ENCODE measurements around the gene HARBI1.
"Not testable (repeated sequence)": the region's sequence is repeated elsewhere in the genome, so short reads cannot be mapped to it uniquely, and the experiment has no call there.

Gene HARBI1

DNA sequence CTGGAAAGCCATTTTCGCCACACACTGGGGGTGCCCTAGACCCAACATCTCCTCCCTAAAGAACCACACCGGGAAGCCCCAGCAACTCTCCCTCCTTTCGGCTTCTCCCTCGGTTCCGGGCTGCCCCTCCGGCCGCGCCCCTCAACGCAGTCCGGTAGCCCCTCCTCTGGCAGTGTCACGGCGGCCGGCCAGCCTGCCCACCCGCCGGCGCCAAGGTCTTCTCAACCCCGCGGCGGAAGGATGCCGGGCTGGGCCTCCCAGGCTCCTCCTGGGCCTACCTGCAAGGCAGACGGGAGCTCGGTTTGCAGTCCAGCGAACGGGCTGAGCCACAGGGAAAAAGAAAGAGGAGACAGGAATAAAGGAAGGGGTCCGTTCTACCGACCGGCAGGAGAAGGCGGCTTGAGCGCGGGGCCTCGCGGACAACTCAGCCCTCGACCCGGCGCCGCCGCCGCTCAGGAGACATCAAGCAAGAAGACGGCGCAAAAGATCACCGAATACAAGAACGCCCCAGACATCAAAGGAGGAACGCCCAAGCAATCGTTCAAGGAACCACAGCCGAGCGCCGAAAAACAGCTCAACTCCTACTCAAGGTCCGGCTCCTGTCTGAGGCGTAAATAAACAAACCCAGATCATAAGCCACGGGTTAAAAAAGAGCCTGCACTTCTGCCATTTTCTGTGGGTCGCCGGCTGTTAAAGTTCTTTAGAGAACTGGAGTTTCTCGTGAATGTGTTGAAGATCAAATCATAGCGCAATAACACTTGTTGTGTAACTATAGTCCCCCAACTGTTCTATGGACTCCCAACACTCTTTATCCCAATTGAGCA is 23.3 kb downstream of the HARBI1 start, which contains the start of gene AMBRA1:
AMBRA1 (minus strand) TSS at position 474 of the 824 bp plus-strand sequence. CDS start 45,643 bp downstream, outside the sequence.
- Histone ChIP-seq H3K4me1 (ENCODE audit: control extremely low read depth in 1 of 4, control insufficient read depth in 4 of 4, insufficient read depth in 4 of 4, low read length in 3 of 4) (peaks cover 4 to 32% (median 26%) of the 10 kb centered on the region in 4 experiments), H3K27me3 (replicated peaks in 2 of 5; ENCODE audit: control insufficient read depth in 4 of 5, insufficient read depth in 5 of 5, low read length in 4 of 5) (no peaks in the 10 kb centered on the region), H3K9me3 (ENCODE audit: control extremely low read depth in 1 of 5, control insufficient read depth in 4 of 5, insufficient read depth in 2 of 5, low read depth in 1 of 5, low read length in 4 of 5) (no peaks in the 10 kb centered on the region), H3K4me3 (ENCODE audit: control insufficient read depth in 1 of 7, extremely low read depth in 1 of 7, insufficient read depth in 4 of 7, low read depth in 2 of 7, low read length in 6 of 7) (peak within 1 kb of the TSS; percentile 76 to 93 (median 85)), H3K36me3 (ENCODE audit: control insufficient read depth in 4 of 4, insufficient read depth in 4 of 4, low read length in 3 of 4) (no peaks in the 10 kb centered on the region), H3K27ac (ENCODE audit: insufficient read depth in 1 of 2, low read depth in 1 of 2, low read length in 2 of 2, poor library complexity in 1 of 2, severe bottlenecking in 2 of 2) (peak within 1 kb of the TSS; percentile 64 to 89)
- 2% methylated on average over 46 of the region's 54 CpGs for WGBS (ENCODE audit: insufficient coverage)
- POLR2A ChIA-PET = interaction anchor here (0.6 to 1.0 kb wide), 4 partner anchors 22 to 121 kb away, joined by 3 read pairs; partner anchors contain the start of genes ATG13 and HARBI1
- CTCF ChIA-PET = interaction anchor here (0.6 to 1.6 kb wide), 3 partner anchors 12 to 24 kb away, joined by 3 to 6 read pairs (median 5); partner anchors contain the start of genes ATG13 and HARBI1
- DNase-seq = peak; percentile 94 to 97 (median 96)

DNA sequence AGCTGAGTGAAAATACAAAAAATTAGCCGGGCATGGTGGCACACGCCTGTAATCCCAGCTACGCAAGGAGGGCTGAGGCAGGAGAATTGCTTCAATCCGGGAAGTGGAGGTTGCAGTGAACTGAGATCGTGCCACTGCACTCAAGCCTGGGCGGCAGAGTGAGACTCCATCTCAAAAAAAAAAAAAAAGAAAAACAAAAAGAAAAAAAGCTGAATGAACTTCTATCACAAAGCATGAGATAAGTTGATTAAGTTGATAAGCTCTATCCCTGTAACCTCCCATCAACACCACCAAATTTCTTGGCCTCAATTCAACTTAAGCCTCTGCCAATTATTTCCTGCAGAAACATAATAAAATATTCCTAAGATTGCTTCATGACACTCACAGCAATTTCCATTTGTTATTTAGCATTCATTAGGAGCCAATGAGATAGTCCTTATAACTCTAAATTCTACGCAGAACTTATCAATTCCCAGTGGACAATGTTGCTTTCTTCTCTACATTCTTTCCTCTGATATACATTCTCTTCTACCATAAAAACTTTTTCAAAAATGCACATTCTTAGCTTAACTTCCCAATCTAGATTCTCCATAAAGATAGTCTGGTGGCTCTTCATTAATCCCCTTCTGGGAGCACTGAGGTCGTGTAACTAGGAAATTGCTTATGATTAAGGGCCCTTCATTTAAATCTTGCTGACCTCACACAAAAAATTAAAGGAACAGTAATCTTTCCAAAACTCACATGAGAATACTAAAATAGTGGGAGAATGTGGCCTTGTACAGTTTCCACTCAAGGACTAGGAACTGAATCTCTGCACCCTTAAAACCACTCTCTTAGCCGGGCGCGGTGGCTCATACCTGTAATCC is 26.1 kb downstream of the HARBI1 start:
- H3K4me1 ChIP-seq (ENCODE audit: control extremely low read depth in 1 of 4, control insufficient read depth in 4 of 4, insufficient read depth in 4 of 4, low read length in 3 of 4) = peaks cover 4 to 32% (median 26%) of the 10 kb centered on the region in 4 experiments
- peak overlapping the region in 1 of 7 experiments; percentile 13 for H3K4me3 ChIP-seq (ENCODE audit: control insufficient read depth in 1 of 7, extremely low read depth in 1 of 7, insufficient read depth in 4 of 7, low read depth in 2 of 7, low read length in 6 of 7)
- ChIA-PET POLR2A (no interaction called here), CTCF (interaction anchor here (0.7 to 1.6 kb wide), 5 partner anchors 11 to 296 kb away, joined by 3 read pairs; no protein-coding TSS in a partner anchor)
- 97% methylated on average over 9 of the region's 11 CpGs for WGBS (ENCODE audit: insufficient coverage)
- DNase-seq = no peak
- peak overlapping the region in 1 of 2 experiments; percentile 25 for H3K27ac ChIP-seq (ENCODE audit: insufficient read depth in 1 of 2, low read depth in 1 of 2, low read length in 2 of 2, poor library complexity in 1 of 2, severe bottlenecking in 2 of 2)
- no peaks in the 10 kb centered on the region for H3K27me3 ChIP-seq (replicated peaks in 2 of 5; ENCODE audit: control insufficient read depth in 4 of 5, insufficient read depth in 5 of 5, low read length in 4 of 5)
- H3K9me3 ChIP-seq (ENCODE audit: control extremely low read depth in 1 of 5, control insufficient read depth in 4 of 5, insufficient read depth in 2 of 5, low read depth in 1 of 5, low read length in 4 of 5) = no peaks in the 10 kb centered on the region
- H3K36me3 ChIP-seq (ENCODE audit: control insufficient read depth in 4 of 4, insufficient read depth in 4 of 4, low read length in 3 of 4) = no peaks in the 10 kb centered on the region

GRCh38 chr11:46588915-46589314 is 28.1 kb downstream of the HARBI1 start:
- CTCF ChIA-PET = interaction anchor here (1.4 to 1.6 kb wide), 3 partner anchors 9 to 23 kb away, joined by 3 to 5 read pairs (median 3); no protein-coding TSS in a partner anchor

GRCh38 chr11:46588131-46588530 is 28.9 kb downstream of the HARBI1 start:
- peaks cover 4 to 23% (median 18%) of the 10 kb centered on the region in 4 experiments for H3K4me1 ChIP-seq (ENCODE audit: control extremely low read depth in 1 of 4, control insufficient read depth in 4 of 4, insufficient read depth in 4 of 4, low read length in 3 of 4)
- H3K4me3 ChIP-seq (ENCODE audit: control insufficient read depth in 1 of 7, extremely low read depth in 1 of 7, insufficient read depth in 4 of 7, low read depth in 2 of 7, low read length in 6 of 7) = no peak overlapping the region
- ChIA-PET CTCF (interaction anchor here (1.0 to 1.5 kb wide), 3 partner anchors 8 to 29 kb away, joined by 3 to 5 read pairs (median 4); partner anchors contain the start of genes ATG13 and HARBI1), POLR2A (no interaction called here)
- no peaks in the 10 kb centered on the region for H3K9me3 ChIP-seq (ENCODE audit: control extremely low read depth in 1 of 5, control insufficient read depth in 4 of 5, insufficient read depth in 2 of 5, low read depth in 1 of 5, low read length in 4 of 5)
- no peak overlapping the region for H3K27ac ChIP-seq (ENCODE audit: insufficient read depth in 1 of 2, low read depth in 1 of 2, low read length in 2 of 2, poor library complexity in 1 of 2, severe bottlenecking in 2 of 2)
- no peaks in the 10 kb centered on the region for H3K27me3 ChIP-seq (replicated peaks in 2 of 5; ENCODE audit: control insufficient read depth in 4 of 5, insufficient read depth in 5 of 5, low read length in 4 of 5)
- DNase-seq = no peak
- WGBS (ENCODE audit: insufficient coverage) = 100% methylated on average over 2 of the region's 5 CpGs
- H3K36me3 ChIP-seq (ENCODE audit: control insufficient read depth in 4 of 4, insufficient read depth in 4 of 4, low read length in 3 of 4) = no peaks in the 10 kb centered on the region

More at GRCh38 chr11:46588915-46589314, 28.1 kb downstream of the HARBI1 start:
- POLR2A ChIA-PET = interaction anchor here (0.6 kb wide), 1 partner anchor 29 kb away, joined by 3 read pairs; no protein-coding TSS in a partner anchor
- Histone ChIP-seq H3K9me3 (ENCODE audit: control extremely low read depth in 1 of 5, control insufficient read depth in 4 of 5, insufficient read depth in 2 of 5, low read depth in 1 of 5, low read length in 4 of 5) (no peaks in the 10 kb centered on the region), H3K36me3 (ENCODE audit: control insufficient read depth in 4 of 4, insufficient read depth in 4 of 4, low read length in 3 of 4) (no peaks in the 10 kb centered on the region), H3K4me3 (ENCODE audit: control insufficient read depth in 1 of 7, extremely low read depth in 1 of 7, insufficient read depth in 4 of 7, low read depth in 2 of 7, low read length in 6 of 7) (no peak overlapping the region), H3K4me1 (ENCODE audit: control extremely low read depth in 1 of 4, control insufficient read depth in 4 of 4, insufficient read depth in 4 of 4, low read length in 3 of 4) (peaks cover 4 to 27% (median 21%) of the 10 kb centered on the region in 4 experiments), H3K27ac (ENCODE audit: insufficient read depth in 1 of 2, low read depth in 1 of 2, low read length in 2 of 2, poor library complexity in 1 of 2, severe bottlenecking in 2 of 2) (no peak overlapping the region), H3K27me3 (replicated peaks in 2 of 5; ENCODE audit: control insufficient read depth in 4 of 5, insufficient read depth in 5 of 5, low read length in 4 of 5) (no peaks in the 10 kb centered on the region)
- DNase-seq = no peak

DNA sequence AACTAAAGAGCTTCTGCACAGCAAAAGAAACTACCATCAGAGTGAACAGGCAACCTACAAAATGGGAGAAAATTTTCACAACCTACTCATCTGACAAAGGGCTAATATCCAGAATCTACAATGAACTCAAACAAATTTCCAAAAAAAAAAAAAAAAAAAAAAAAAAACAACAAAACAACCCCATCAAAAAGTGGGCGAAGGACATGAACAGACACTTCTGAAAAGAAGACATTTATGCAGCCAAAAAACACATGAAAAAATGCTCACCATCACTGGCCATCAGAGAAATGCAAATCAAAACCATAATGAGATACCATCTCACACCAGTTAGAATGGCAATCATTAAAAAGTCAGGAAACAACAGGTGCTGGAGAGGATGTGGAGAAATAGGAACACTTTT is 33.5 kb downstream of the HARBI1 start:
- H3K4me3 ChIP-seq (ENCODE audit: control insufficient read depth in 1 of 7, extremely low read depth in 1 of 7, insufficient read depth in 4 of 7, low read depth in 2 of 7, low read length in 6 of 7); H3K9me3 ChIP-seq (ENCODE audit: control extremely low read depth in 1 of 5, control insufficient read depth in 4 of 5, insufficient read depth in 2 of 5, low read depth in 1 of 5, low read length in 4 of 5); H3K36me3 ChIP-seq (ENCODE audit: control insufficient read depth in 4 of 4, insufficient read depth in 4 of 4, low read length in 3 of 4); H3K27ac ChIP-seq (ENCODE audit: insufficient read depth in 1 of 2, low read depth in 1 of 2, low read length in 2 of 2, poor library complexity in 1 of 2, severe bottlenecking in 2 of 2); CTCF ChIA-PET; H3K4me1 ChIP-seq (ENCODE audit: control extremely low read depth in 1 of 4, control insufficient read depth in 4 of 4, insufficient read depth in 4 of 4, low read length in 3 of 4); DNase-seq; H3K27me3 ChIP-seq (replicated peaks in 2 of 5; ENCODE audit: control insufficient read depth in 4 of 5, insufficient read depth in 5 of 5, low read length in 4 of 5); POLR2A ChIA-PET: not testable (repeated sequence)
- no CpG with 5 or more reads among the region's 1 CpG for WGBS (ENCODE audit: insufficient coverage)

DNA sequence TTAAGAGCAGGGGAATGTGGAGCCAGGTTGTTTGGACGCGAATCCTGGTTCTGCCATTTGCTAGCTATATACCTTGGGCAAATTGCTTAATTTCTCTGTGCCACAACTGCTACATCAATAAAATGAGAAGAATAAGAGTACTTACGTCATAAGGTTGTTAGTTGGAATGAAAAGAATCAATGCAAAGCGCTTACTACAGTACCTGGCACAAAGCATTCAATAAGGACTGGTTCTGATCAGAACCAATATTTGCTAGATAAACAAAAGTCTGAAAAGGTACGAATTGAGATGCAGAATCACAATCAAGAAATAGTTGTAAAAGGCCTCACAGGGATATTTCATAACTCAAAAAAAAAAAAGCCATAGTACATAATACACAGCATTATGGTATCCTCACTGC is 34.4 kb downstream of the HARBI1 start:
- Histone ChIP-seq H3K27me3 (replicated peaks in 2 of 5; ENCODE audit: control insufficient read depth in 4 of 5, insufficient read depth in 5 of 5, low read length in 4 of 5) (no peaks in the 10 kb centered on the region), H3K4me3 (ENCODE audit: control insufficient read depth in 1 of 7, extremely low read depth in 1 of 7, insufficient read depth in 4 of 7, low read depth in 2 of 7, low read length in 6 of 7) (no peak overlapping the region), H3K27ac (ENCODE audit: insufficient read depth in 1 of 2, low read depth in 1 of 2, low read length in 2 of 2, poor library complexity in 1 of 2, severe bottlenecking in 2 of 2) (no peak overlapping the region), H3K9me3 (ENCODE audit: control extremely low read depth in 1 of 5, control insufficient read depth in 4 of 5, insufficient read depth in 2 of 5, low read depth in 1 of 5, low read length in 4 of 5) (no peaks in the 10 kb centered on the region), H3K4me1 (ENCODE audit: control extremely low read depth in 1 of 4, control insufficient read depth in 4 of 4, insufficient read depth in 4 of 4, low read length in 3 of 4) (no peaks in the 10 kb centered on the region), H3K36me3 (ENCODE audit: control insufficient read depth in 4 of 4, insufficient read depth in 4 of 4, low read length in 3 of 4) (peaks cover 0 to 3% (median 0%) of the 10 kb centered on the region in 4 experiments)
- DNase-seq = no peak
- WGBS (ENCODE audit: insufficient coverage) = 100% methylated on average over 4 of the region's 5 CpGs
- ChIA-PET POLR2A (no interaction called here), CTCF (interaction anchor here (1.4 kb wide), 1 partner anchor 10 kb away, joined by 6 read pairs; no protein-coding TSS in a partner anchor)

All from common myeloid progenitor, CD34-positive (primary cell).